Right ventricle myocardium superior (tissue), 1 donor: ENCODE measurements around the gene DSCAM. TPM values are rescaled to one million over a fixed set of nuclear protein-coding genes. Genes with fewer than 3 reads are reported as not detected.

Source experiments
- ATAC-seq: fragments of 200-7000 bp; cut with Tn5 transposase; one replicate; pipeline ENCODE4 v1.9.1; 2020; ENCODE audit warnings: mild to moderate bottlenecking; ENCODE audit not compliant: poor library complexity
- DNase-seq: peaks from one replicate; pipeline ENCODE4 v3.0.0-alpha.2; 2020
- intact Hi-C: fragments of 100-400 bp; cut with DNase I; formaldehyde crosslinking; loops from one replicate; pipeline ENCODE4 v1.11.2; 2022
- total RNA-seq: library from RNA; stranded (reverse); fragmentation: NEBNext Ultra II Directional; extraction: Animal tissue kit (Norgen Biotek cat#: 25700); gene quantifications from one replicate; pipeline ENCODE4 v1.2.1, GENCODE V29; 2021
- donor health status: DM: no; HTN: yes; CAD: no; lungs with severe emphysema.

The DSCAM gene
- total RNA-seq, 1 donor from 2014 or later, result not detected

DNA sequence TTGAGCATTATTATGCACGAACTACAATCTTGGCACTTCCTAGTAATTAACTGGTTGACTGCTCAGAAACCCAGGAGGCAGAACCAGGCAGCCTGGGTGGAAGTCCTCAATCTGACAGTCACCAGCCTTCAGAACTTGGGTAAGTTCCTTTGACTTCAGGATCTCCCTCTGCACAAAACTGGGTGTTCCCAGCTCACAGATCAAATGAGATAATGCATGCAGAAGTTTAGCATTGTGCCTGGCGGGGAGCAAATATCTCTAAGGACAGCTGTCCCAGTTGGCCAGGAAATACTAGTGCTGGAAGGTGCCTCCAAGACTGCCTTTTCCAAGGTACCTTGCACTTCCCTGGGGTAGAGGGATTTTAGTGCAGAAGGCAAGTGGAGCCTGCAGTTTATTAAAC is 684.9 kb downstream of the DSCAM start:
- intact Hi-C loops, result no loop called here
- ATAC-seq, result no peak
- DNase-seq, result no peak

- DNase-seq, result no peak
- intact Hi-C loops, result no loop called here
- no peak for ATAC-seq
These were observed 686.0 kb downstream of the DSCAM start for GRCh38 chr21:40160911-40161310.

DNA sequence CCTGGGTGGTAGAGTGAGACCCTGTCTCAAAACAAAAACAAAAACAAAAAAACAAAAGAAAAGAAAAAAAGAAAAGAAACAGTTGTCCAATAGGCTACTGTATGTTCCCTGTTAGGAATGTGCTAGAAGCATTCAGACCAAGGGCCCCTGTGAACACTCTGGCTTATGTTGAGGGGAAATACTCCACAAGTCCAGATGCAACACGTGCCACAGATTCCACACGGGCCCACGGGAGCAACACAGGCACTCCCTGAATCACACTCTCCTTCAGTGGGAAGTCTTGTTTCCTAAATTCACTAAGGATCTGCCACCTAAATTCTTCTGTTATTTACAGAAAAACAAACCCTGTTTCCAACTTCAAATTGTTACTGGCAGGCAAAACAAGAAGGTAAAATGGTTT is 688.6 kb downstream of the DSCAM start:
- no peak for ATAC-seq
- DNase-seq, result no peak
- intact Hi-C loops, result no loop called here

GRCh38 chr21:40155563-40155962 is 691.4 kb downstream of the DSCAM start:
- DNase-seq (no peak), ATAC-seq (no peak)
- intact Hi-C loops, result no loop called here

- intact Hi-C loops, result no loop called here
- ATAC-seq (no peak), DNase-seq (no peak)
These were observed 693.6 kb downstream of the DSCAM start for GRCh38 chr21:40153351-40153750.

DNA sequence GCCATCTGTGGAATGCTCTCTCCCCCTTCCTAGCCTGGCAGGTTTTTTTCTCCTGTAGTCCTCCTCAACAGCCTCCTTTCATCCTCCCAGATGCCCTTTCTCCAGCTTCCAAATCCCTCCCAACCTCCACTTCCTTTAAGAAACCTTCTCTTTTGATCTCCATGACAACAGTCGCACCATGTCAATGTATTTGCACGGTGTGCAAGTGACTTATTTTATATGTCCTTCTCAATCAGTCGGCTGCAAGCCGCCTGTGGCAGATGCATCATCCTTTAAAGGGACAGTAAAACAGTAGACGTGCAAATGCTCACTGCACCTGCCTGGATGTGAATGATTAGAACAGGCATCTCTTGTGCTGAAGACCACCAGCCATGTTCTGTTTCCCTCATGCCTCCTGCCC is 694.5 kb downstream of the DSCAM start:
- intact Hi-C loops, result no loop called here
- DNase-seq (no peak), ATAC-seq (no peak)

GRCh38 chr21:40151611-40152010 is 695.3 kb downstream of the DSCAM start:
- intact Hi-C loops, result no loop called here
- DNase-seq (no peak), ATAC-seq (no peak)

DNA sequence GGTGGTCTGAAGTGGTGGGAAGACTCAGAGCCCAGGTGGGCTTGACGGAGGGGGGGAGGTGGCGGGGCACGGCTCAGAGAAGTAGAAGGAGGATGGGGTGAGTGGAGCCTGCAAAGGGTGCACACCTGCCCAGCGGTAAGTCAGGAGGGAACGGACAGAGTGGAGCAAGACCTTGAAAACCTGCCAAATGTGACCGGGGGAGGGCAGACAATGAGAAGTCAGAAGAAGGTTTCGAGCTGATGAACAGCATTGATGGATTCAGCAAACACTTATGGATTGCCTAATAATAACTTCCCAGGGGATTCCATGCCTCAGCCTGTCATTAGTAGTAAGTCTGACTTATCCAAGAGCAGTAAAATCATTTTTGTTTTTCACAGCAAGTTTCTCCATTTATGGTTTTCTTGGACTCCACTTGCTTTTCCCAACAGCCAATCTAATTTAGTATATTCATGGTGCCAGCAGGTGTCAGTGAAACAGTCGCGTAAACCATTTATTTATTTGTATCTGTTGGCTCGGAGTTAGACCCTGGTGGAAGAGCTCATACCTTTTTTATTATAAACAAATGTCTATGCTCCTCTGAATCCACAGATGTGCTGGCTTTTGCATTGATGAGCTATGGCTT is 700.6 kb downstream of the DSCAM start:
- intact Hi-C loops, result loop anchor here (10.0 kb wide), 1 partner anchor 918 kb away; no protein-coding TSS in a partner anchor
- no peak for DNase-seq
- no peak for ATAC-seq

DNA sequence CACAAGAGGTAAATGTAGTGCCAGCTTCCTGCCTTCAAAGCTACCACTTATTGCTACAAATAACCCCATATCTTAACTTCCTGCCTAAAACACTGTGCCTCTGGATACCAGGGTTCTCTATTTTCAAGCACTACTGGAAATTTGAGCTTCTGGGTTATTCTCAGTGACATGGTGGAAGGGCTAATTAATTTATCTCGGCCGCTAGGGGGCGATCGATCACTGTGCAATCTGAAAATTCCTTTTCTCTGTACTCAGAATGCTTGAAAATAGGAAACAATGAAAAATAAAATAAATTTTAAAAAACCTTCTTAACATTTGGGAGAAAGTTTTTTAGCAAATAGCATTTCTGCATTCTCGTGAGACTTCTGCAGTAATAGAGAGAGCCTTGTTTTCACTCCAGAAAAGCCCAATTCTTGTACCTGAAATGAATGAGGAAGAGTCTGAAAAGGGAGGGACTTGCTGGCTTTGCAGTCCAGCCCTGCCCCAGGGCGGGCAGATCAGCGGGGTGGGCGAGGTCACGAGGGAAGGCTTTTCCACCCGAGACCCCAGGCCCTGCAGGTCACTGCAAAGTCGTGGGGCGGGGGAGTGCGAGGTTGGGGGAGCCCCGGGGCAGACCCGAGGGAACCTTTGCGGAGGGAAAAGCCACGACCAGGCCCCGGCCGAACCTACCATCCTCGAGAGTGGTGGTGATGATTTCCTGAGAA is 703.0 kb downstream of the DSCAM start:
- intact Hi-C loops, result loop anchor here (5.0 to 10.0 kb wide), 2 partner anchors 243 to 921 kb away; no protein-coding TSS in a partner anchor
- peak; percentile 74 for ATAC-seq

DNA sequence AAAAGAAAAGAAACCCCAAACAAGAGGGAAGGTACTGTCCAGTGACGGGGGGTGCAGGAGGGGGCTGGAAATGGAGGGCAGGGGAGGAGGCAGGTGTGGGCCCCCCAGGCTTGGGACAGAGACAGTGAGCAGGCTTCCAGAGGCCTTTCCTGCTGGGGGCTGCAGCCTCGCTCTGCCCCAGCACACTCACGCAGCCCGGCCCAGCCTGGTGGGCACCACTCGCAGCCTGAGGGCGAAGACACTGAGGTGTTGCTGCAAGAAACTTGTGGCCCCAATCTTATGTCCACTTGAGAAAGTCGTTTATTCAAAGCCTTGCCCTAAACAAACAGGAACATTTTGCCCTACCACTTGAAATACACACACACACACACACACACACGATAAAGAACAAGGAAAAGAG is 705.3 kb downstream of the DSCAM start:
- DNase-seq, result no peak
- intact Hi-C loops, result loop anchor here (5.0 to 10.0 kb wide), 2 partner anchors 246 to 923 kb away; no protein-coding TSS in a partner anchor
- ATAC-seq, result no peak

More for the DNA sequence above, 703.0 kb downstream of the DSCAM start:
- DNase-seq, result no peak

DNA sequence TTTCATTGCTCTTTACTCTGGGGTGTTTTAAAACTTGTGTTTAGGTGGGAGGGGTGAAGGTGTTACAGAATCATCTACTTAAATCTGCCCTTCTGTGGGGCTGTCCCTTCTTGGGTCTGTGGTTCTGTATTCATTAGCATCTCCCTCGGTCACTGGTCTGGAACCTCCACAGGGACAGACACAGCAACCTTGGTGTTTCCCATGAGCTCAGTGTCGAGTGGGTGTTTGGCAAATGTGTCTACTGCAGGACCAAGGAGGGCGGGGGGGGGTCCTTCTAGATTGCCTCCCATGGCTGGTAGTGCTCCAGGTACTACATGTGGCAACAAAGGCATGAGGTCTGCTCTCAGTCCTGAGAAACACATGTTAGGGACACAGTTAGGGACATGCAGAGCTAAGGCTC is 706.3 kb downstream of the DSCAM start:
- DNase-seq (no peak), ATAC-seq (no peak)
- intact Hi-C loops, result loop anchor here (5.0 to 10.0 kb wide), 2 partner anchors 247 to 924 kb away; no protein-coding TSS in a partner anchor

DNA sequence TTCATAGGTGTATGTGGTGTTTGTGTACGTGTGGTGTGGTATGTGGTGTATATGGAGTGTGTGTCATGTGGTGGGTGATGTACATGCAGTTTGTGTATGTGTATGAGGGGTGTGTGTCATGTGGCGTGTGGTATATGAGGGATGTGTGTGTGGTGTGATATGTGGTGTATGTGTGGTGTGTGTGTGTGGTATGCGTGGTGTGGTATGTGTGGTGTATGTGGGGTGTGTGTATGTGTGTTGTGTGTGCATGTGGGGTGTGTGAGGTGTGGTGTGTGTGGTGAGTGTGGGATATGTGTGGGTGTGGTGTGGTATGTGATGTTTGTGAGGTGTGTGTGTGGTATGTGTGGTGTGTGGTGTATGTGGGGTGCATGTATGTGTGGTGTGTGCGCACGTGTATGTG is 707.3 kb downstream of the DSCAM start:
- ATAC-seq (no peak), DNase-seq (no peak)
- intact Hi-C loops, result loop anchor here (5.0 to 10.0 kb wide), 2 partner anchors 248 to 925 kb away; no protein-coding TSS in a partner anchor

DNA sequence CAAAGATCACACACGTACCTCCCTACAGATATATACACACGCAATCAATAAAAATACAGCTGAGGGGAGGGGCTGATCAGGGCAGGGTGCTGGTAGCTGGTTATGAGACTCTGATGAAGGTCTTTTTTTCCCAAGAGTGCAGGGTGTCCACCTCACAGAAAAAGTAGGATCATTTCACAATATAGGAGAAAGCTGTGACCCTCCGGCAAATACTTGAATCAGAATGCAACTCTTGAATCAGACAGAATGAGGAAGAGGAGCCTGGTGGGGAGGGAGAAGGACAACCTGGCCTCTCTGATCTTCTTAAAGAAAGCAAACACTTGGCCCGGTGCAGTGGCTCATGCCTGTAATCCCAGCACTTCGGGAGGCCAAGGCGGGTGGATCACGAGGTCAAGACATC is 710.4 kb downstream of the DSCAM start:
- intact Hi-C loops, result no loop called here
- ATAC-seq, result no peak
- no peak for DNase-seq

DNA sequence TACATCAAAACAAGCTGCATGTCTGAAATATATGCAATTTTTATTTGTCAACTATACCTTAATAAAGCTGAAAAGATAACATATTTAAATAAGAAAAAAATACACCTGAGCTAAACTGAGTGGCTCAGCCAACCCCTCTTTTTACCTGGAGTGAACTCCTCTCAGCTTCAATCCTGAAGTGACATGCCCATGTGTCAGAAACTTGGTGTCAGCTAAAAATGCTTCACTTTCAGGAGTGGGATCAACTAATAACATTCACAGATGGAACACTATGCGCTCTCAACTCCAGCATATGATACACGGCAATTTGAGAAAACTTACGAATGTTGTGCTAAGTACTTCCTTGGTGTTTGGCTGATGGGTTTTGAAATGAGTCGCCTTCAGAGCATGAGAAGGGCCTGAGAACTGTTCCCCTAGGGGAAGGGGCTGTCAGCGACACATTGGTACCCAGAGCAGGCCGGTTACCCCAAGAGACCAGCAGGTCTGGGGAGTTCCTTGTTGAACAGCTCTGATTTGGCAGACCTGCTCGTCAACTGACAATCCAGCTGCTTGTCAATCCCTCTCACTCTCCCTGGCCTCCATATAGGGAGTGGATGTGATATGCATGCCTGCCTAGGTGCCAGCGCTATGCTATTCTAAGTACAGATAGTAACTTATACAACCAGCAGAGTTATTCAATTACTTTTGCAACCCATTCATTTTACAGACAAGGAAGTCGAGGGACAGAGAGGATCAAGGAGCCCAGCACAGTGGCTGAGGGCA is 712.0 kb downstream of the DSCAM start:
- intact Hi-C loops, result no loop called here
- ATAC-seq, result peak; percentile 51
- DNase-seq, result no peak

DNA sequence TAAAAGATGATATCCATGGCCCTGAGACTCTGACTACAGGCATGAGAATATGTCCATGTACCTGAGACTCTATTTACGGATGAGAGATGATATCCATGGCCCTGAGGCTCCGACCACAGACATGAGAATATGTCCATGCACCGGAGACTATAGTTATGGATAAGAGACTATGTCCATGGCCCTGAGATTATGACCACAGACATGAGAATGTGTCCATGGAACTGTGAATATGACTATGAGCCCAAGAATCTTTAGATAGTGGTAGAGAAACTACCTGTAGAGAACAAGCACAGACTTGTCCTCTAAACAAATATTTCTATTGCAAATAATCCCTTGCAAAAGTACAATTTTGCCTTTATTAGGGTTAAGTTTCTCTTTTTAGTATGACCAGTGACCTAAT is 716.5 kb downstream of the DSCAM start:
- DNase-seq (no peak), ATAC-seq (no peak)
- intact Hi-C loops, result no loop called here

- DNase-seq (no peak), ATAC-seq (no peak)
- intact Hi-C loops, result no loop called here
These were observed 717.1 kb downstream of the DSCAM start for GRCh38 chr21:40129809-40130208.

- no peak for DNase-seq
- no peak for ATAC-seq
- intact Hi-C loops, result no loop called here
These were observed 718.1 kb downstream of the DSCAM start for GRCh38 chr21:40128891-40129290.

GRCh38 chr21:40120940-40121575 is 725.9 kb downstream of the DSCAM start:
- ATAC-seq, result no peak
- intact Hi-C loops, result loop anchor here (2.0 to 5.0 kb wide), 2 partner anchors 254 to 332 kb away; partner anchors contain the start of gene PCP4
- DNase-seq, result no peak

- no peak for DNase-seq
- intact Hi-C loops, result no loop called here
- no peak for ATAC-seq
These were observed 728.4 kb downstream of the DSCAM start for GRCh38 chr21:40118527-40118926.
